HepG2 (cell line): ENCODE measurements around the gene DCLRE1B.

ENCODE experiments used
- CSRNP2 ChIP-seq: sonication (generic); formaldehyde crosslinking; conservative IDR thresholded peaks from 2 replicates; pipeline ENCODE4 v1.8.0; 2022; ENCODE audit warnings: low read depth, missing genetic modification reagents
- CTCF ChIP-seq: sonication (generic); formaldehyde crosslinking; IDR thresholded peaks from 2 replicates; pipeline ENCODE4 v1.5.0; 2020; ENCODE audit warnings: mild to moderate bottlenecking, missing genetic modification reagents, moderate library complexity
- E2F1 ChIP-seq: sonication (generic); formaldehyde crosslinking; IDR thresholded peaks from 2 replicates; pipeline ENCODE4 v1.5.0; 2020; ENCODE audit warnings: missing genetic modification reagents
- GATAD2A ChIP-seq: IDR thresholded peaks from 2 replicates; pipeline ENCODE4 v1.6.1; 2016
- NFATC3 ChIP-seq: sonication (generic); formaldehyde crosslinking; IDR thresholded peaks from 2 replicates; pipeline ENCODE4 v1.5.1; 2020; ENCODE audit warnings: mild to moderate bottlenecking, missing genetic modification reagents
- PAX8 ChIP-seq: sonication (generic); formaldehyde crosslinking; IDR thresholded peaks from 2 replicates; pipeline ENCODE4 v1.8.0; 2022; ENCODE audit warnings: mild to moderate bottlenecking, missing genetic modification reagents, borderline replicate concordance
- PHF21A ChIP-seq: sonication (generic); formaldehyde crosslinking; IDR thresholded peaks from 2 replicates; pipeline ENCODE4 v1.5.0; 2020; ENCODE audit warnings: mild to moderate bottlenecking, missing genetic modification reagents
- PLSCR1 ChIP-seq: sonication (generic); formaldehyde crosslinking; IDR thresholded peaks from 2 replicates; pipeline ENCODE4 v1.5.0; 2020; ENCODE audit warnings: missing genetic modification reagents, mild to moderate bottlenecking, borderline replicate concordance
- POLR2A ChIP-seq, 2 experiments: IDR thresholded peaks; 2 replicates each; pipeline ENCODE4 v1.6.1; 2011; ENCODE audit warnings: low read depth in 2 of 2, low read length in 2 of 2, mild to moderate bottlenecking in 1 of 2, moderate library complexity in 1 of 2; ENCODE audit not compliant: insufficient read depth in 1 of 2
- SNAPC4 ChIP-seq: sonication (generic); formaldehyde crosslinking; IDR thresholded peaks from 2 replicates; pipeline ENCODE4 v1.4.0; 2020; ENCODE audit warnings: mild to moderate bottlenecking, missing genetic modification reagents
- ZNF124 ChIP-seq: sonication (generic); formaldehyde crosslinking; IDR thresholded peaks from 2 replicates; pipeline ENCODE4 v1.4.0; 2020; ENCODE audit warnings: missing genetic modification reagents

GRCh38 chr1:113922957-113923356 is 17.8 kb downstream of the DCLRE1B start:
- no peak for TF ChIP-seq E2F1 (CRISPR knock-in tag)
- no peak for TF ChIP-seq PAX8 (CRISPR knock-in tag)
- TF ChIP-seq PLSCR1 (CRISPR knock-in tag): no peak
- no peak for TF ChIP-seq CTCF
- no peak for TF ChIP-seq CSRNP2 (CRISPR knock-in tag)
- no peak for TF ChIP-seq GATAD2A
- no peak for TF ChIP-seq PHF21A (CRISPR knock-in tag)
- TF ChIP-seq POLR2A (IDR thresholded peaks at IDR 0.05; ENCODE audit: insufficient read depth in 1 of 2, low read depth in 2 of 2, low read length in 2 of 2): no peak
- TF ChIP-seq NFATC3 (CRISPR knock-in tag): no peak
- no peak for TF ChIP-seq ZNF124 (CRISPR knock-in tag)
- no peak for TF ChIP-seq SNAPC4
